Right forelimb (tissue), 1 donor: Measurements from ENCODE around the gene INPP5D.

Source experiments
- DNase-seq: peaks from one replicate; pipeline ENCODE4 v3.0.0-alpha.2; 2018

Gene INPP5D

GRCh38 chr2:233076749-233077148 is 16.6 kb downstream of the INPP5D start:
- DNase-seq = no peak

GRCh38 chr2:233079473-233079877 is 19.3 kb downstream of the INPP5D start:
- DNase-seq = no peak

- no peak for DNase-seq
Measured at GRCh38 chr2:233079953-233080835, 20.1 kb downstream of the INPP5D start.

- no peak for DNase-seq
Measured at GRCh38 chr2:233080836-233081229, 20.7 kb downstream of the INPP5D start.

DNA sequence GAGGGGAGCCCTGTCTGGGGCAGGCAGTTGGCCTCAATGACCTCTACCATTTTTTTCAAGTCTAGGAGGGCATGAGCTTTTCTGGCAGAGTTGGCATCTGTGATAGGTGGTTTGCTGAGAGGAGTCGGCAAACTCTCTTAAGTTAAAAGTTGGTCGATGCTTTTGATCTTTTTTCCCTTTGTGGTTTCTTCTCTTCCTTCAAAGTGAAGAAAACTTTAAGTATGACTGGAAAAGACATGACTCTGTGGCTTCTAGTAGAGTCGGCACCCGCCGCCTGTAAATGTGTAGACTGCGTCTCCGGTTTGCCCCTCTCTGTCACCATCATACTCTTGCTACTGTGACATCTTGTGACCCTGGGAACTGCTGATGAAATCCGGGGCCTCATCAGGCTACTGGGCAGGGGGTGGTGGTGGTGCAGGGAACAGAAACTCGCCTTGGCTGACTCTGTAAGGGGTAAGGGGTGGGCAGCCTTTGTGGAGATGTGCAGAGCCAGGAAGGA is 21.1 kb downstream of the INPP5D start:
- DNase-seq = no peak

- DNase-seq = no peak
Measured at GRCh38 chr2:233081731-233082221, 21.6 kb downstream of the INPP5D start.

- no peak for DNase-seq
Measured at GRCh38 chr2:233082222-233082930, 22.2 kb downstream of the INPP5D start.

GRCh38 chr2:233082931-233083755 is 23.0 kb downstream of the INPP5D start:
- no peak for DNase-seq

DNA sequence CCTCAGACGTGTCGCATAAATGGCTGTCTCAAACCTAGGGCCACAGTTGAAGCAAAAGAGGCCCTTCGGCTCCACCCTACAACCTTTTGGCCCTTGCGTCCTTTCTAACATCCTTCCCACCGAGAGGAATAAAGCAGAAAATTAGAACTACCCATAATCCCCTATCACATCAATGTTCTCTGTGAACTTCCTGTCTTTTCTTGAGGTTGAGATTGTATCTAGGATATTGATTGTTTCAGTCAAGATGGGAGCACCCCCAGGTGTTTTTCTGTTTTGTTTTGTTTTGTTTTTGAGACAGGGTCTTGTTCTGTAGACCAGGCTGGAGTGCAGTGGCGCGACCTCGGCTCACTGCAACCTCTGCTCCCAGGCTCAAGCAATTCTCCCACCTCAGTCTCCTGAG is 23.6 kb downstream of the INPP5D start:
- DNase-seq = no peak

GRCh38 chr2:233084488-233084887 is 24.3 kb downstream of the INPP5D start:
- DNase-seq = no peak

DNA sequence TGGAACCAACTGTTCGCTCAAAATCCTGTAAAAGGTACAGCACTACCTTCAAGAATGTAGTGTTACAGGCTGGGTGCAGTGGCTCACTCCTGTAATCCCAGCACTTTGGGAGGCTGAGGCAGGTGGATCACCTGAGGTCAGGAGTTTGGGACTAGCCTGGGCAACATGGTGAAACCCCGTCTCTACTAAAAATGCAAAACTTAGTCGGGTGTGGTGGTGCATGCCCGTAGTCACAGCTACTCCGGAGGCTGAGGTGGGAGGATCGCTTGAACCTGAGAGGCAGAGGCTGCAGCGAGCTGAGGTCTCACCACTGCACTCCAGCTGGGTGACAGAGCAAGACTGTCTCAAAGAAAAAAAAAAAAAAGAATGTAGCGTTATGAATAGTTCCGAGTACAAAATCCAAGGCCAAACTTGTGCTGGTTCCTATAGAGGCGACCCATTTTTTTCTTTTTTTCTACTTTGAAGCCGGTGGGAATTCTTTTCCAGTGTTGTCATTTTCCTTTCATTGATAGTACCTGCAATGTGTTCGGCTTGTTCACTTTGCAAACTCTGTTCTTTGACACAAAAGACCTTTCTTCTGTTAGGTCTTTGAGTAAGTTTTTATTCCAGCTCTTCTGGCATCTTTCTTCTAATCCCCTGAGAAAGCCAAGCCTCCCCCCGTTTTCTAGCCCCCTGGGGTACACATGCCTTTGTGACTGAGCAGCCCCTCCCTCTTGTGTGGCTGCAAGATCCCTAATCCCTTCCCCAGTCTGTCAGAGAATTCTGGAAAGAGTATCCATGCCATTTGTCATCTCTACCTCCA is 25.1 kb downstream of the INPP5D start:
- DNase-seq = no peak

GRCh38 chr2:233085839-233086150 is 25.7 kb downstream of the INPP5D start:
- DNase-seq = no peak

GRCh38 chr2:233087713-233088112 is 27.6 kb downstream of the INPP5D start:
- no peak for DNase-seq

DNA sequence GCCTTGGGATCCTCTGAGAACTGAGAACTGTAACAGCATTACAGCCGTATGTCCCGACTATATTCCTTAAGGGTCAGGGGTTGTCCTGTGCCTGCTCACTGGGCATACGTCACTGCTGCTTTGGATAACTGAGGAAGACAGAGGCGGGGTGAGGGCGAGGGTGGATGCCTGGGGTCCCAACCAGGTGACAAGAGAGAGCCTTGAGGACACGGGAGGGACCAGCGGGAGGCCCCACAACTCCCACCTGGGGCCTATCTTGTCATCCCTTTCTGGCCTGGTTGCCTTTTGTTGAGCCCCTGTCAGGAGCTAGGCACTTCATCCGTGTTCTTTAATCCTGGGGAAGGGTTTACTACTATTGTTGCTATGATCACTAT is 28.8 kb downstream of the INPP5D start:
- DNase-seq = no peak

DNA sequence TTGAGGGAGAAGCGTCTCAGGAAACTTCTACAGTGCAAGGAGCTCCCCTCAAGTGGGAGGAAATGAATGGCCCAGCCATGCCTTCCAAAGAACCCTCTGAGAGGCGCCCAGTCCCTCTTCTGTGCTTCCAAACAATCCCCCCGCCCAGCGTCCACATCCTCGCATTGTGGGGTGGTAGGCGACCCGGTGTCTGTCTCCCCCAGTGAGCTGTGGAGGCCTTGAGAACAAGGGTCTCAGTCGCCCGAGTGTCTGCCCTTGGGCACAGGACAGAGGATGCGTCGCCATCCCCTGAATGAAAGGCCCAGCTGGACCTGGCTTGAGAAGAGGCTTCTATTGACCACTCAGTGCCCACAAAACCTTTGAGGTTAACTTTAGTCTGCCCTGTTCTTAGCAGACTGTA is 29.7 kb downstream of the INPP5D start:
- no peak for DNase-seq

GRCh38 chr2:233090879-233091278 is 30.7 kb downstream of the INPP5D start:
- DNase-seq = no peak

DNA sequence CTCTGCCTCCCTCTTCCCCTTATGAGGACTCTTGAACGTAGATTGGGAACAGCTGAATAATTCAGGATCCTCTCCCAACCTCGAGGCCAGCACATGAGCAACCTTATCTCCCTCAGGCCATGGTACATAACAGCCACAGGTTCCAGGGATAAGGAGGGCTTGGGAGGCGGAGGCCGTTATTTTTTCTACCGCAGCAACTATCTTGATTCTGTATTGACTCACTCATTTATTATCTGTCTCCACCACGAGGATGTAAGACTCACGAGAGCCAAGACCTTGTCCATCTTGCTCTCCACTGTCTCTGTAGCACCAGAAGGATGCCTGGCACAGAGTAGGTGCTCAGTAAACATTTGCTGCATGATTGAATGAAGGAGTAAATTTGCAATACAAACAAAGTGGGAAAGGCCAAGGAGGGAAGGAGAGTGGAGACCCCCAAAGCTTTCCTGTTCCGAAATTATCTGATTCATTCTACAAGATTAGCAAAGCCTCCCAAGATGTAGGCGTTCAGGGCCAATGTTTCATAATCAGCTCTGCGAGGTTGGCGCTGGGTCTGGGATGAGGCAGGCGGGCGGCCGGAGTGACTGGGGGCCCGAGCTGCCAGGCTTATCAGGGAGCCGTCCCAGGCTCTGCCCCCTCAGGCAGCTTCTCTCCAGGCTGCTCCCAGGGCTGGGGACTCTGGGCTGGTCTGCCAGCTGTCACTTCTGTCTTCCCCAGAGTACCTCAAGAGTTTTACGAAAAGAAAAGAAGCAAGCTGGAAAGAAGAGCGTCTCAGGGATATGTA is 31.6 kb downstream of the INPP5D start:
- no peak for DNase-seq

DNA sequence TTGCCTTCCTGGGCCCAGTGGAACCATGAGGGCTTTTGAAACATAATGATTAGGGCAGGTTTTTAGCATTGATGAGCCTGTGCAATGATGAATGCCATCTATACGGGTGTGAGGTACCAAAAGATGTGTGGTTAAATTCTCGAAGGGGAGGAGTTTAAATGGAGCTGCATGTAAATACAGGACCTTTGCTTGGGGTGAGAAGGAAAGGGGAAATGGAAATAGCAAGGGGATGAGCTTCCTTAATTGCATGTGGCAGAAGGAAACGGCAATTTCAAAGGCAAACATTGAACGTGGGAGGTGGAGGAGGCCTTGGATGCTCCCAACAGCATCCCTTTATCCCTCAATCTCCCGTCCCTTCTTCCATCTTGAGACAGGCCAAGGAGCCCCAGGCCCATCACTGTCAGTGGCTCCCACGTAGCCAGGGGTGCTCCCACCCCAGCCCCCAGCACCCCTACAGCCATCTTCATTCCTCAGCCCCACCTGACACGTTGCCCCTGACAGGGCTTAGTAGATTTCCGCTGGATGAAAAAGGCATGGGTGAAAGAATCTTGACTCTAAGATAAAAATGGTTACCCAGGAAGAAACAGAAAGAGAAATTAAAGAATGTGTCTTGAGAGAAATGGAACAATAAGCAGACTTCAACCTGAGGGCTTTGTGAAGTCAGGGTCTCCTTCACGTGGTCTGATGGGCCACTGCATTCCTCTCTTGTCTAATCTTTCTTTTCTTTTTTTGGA is 32.5 kb downstream of the INPP5D start:
- DNase-seq = no peak

DNA sequence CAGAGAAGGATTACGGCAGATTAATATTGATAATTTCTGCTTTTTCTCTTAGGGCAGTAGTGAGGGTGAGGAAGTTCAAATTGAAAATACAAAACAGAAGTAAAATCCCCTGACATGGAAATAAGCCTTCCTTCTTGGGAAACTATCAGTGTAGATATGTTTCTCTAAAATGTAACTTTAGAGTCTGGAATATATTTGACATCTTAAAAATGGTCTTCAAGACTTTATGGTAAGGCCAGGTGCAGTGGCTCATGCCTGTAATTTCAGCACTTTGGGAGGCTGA is 33.0 kb downstream of the INPP5D start:
- DNase-seq = no peak

- DNase-seq = no peak
Measured at GRCh38 chr2:233093721-233094120, 33.6 kb downstream of the INPP5D start.

DNA sequence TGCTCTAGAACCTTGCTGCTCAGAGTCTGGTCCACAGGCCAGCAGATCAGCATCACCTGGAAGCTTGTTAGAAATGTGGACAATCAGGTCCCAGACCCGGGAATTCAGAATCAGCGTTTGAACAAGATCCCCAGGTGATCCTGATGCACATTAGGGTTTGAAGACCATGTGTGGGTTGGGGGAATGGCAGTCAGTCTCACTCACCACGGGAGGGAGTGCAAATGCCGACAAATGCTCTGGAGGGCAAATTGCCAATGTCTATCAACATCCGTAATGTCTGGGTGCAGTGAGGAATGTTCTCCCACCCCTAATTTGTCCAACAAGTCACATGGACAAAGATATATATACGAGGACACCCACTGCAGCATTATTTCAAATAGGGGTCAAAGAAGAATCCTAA is 34.5 kb downstream of the INPP5D start:
- no peak for DNase-seq
